DOHH2 (cell line): ENCODE results near the gene VSIG10L.

Experiments used
- CTCF ChIP-seq: fragments of 200-600 bp; sonication (generic); IDR thresholded peaks from one replicate; pipeline ENCODE4 v1.5.1; 2014; ENCODE audit warnings: antibody characterized with exemption, mild to moderate bottlenecking, low read depth, low read length; ENCODE audit not compliant: poor library complexity, severe bottlenecking
- EZH2phosphoT487 ChIP-seq: fragments of 200-600 bp; sonication (generic); IDR thresholded peaks from 2 replicates; pipeline ENCODE4 v1.6.1; 2017; ENCODE audit warnings: borderline replicate concordance, mild to moderate bottlenecking, antibody characterized with exemption, low read length, moderate library complexity, mixed read lengths

GRCh38 chr19:51297406-51297805 lies 44.5 kb downstream of the VSIG10L start:
- no peak for TF ChIP-seq CTCF
- no peak for TF ChIP-seq EZH2phosphoT487
